CD4-positive, alpha-beta memory T cell (primary cell): ENCODE data around the gene TMEM254. TPM values are rescaled to one million over a fixed set of nuclear protein-coding genes. Genes with fewer than 3 reads are reported as not detected.
A peak's percentile ranks its signal among the peaks of the same experiment; 100 is the strongest.
"Not testable (repeated sequence)": the region's sequence is repeated elsewhere in the genome, so short reads cannot be mapped to it uniquely, and the experiment has no call there.

ENCODE experiments used
- CTCF ChIA-PET: fragments of 350-600 bp; sonication (Branson Sonifier 250); formaldehyde crosslinking; loops from one replicate; lab custom pipeline; 2021; ENCODE audit warnings: inconsistent platforms; ENCODE audit not compliant: partially characterized antibody; lab: Charles Lee
- POLR2A ChIA-PET: fragments of 350-600 bp; sonication (Branson Sonifier 250); formaldehyde crosslinking; loops from one replicate; lab custom pipeline; 2021; ENCODE audit not compliant: partially characterized antibody; lab: Charles Lee
- DNase-seq, 5 donors: peaks; one replicate each; pipeline versions ENCODE4 v3.0.0 to v3.0.0-alpha.2; 2020 to 2022; ENCODE audit warnings: mixed read lengths in 1 of 5
- H3K27ac ChIP-seq: one replicate; pipeline ENCODE4 v1.7.0; 2013; ENCODE audit warnings: low read depth, low read length
- H3K27me3 ChIP-seq: 2 replicates; pipeline ENCODE4 v1.7.0; 2013; ENCODE audit warnings: mild to moderate bottlenecking, low read length, moderate library complexity; ENCODE audit not compliant: insufficient read depth
- H3K36me3 ChIP-seq: 2 replicates; pipeline ENCODE4 v1.7.0; 2013; ENCODE audit warnings: mild to moderate bottlenecking, low read length, moderate library complexity; ENCODE audit not compliant: insufficient read depth
- H3K4me1 ChIP-seq: 2 replicates; pipeline ENCODE4 v1.7.0; 2013; ENCODE audit warnings: mild to moderate bottlenecking, low read length, moderate library complexity; ENCODE audit not compliant: insufficient read depth
- H3K4me3 ChIP-seq, 2 donors: one replicate each; pipeline ENCODE4 v1.7.0; 2013; ENCODE audit warnings: low read length in 2 of 2, mild to moderate bottlenecking in 1 of 2
- H3K9me3 ChIP-seq, 2 donors: one replicate each; pipeline ENCODE4 v1.7.0; 2013; ENCODE audit warnings: low read length in 2 of 2, control low read depth in 1 of 2; ENCODE audit not compliant: control insufficient read depth in 1 of 2
- H3K27ac Mint-ChIP-seq, 7 donors: one replicate each; pipeline ENCODE4 v1.8.0; 2020 to 2021; ENCODE audit warnings: mixed read lengths in 7 of 7, mild to moderate bottlenecking in 6 of 7, inconsistent platforms in 3 of 7, moderate library complexity in 3 of 7
- H3K27me3 Mint-ChIP-seq, 2 donors: one replicate each; pipeline ENCODE4 v1.8.0; 2020 to 2021; ENCODE audit warnings: mixed read lengths in 2 of 2
- H3K36me3 Mint-ChIP-seq, 2 donors: one replicate each; pipeline ENCODE4 v1.8.0; 2020 to 2021; ENCODE audit warnings: mixed read lengths in 2 of 2, inconsistent platforms in 1 of 2, mild to moderate bottlenecking in 1 of 2
- H3K4me1 Mint-ChIP-seq, 4 donors: one replicate each; pipeline ENCODE4 v1.8.0; 2020 to 2021; ENCODE audit warnings: mixed read lengths in 4 of 4, mild to moderate bottlenecking in 1 of 4
- H3K4me3 Mint-ChIP-seq, 8 donors: one replicate each; pipeline ENCODE4 v1.8.0; 2020 to 2021; ENCODE audit warnings: mixed read lengths in 8 of 8, mild to moderate bottlenecking in 7 of 8, moderate library complexity in 6 of 8, inconsistent platforms in 3 of 8
- H3K9me3 Mint-ChIP-seq, 8 donors: one replicate each; pipeline ENCODE4 v1.8.0; 2020 to 2021; ENCODE audit warnings: mixed read lengths in 8 of 8, mild to moderate bottlenecking in 5 of 8, inconsistent platforms in 3 of 8, moderate library complexity in 1 of 8
- intact Hi-C: fragments of 100-400 bp; cut with micrococcal nuclease; formaldehyde crosslinking; loops from one replicate; pipeline ENCODE4 v1.15.1; 2023
- polyA plus RNA-seq, 2 donors: library from polyadenylated mRNA; unstranded; fragments of 300-500 nt; fragmentation: Illumina TruSeq; gene quantifications; one replicate each; pipeline ENCODE4 v1.2.3, GENCODE V29; 2021
- total RNA-seq, 2 experiments: library from RNA; stranded (reverse); gene quantifications; one replicate each; pipeline ENCODE4 v1.2.3, GENCODE V29; 2021

The TMEM254 gene
- total and polyA plus RNA-seq, 4 experiments from 2014 or later: 14.2 to 49.4 (median 26.1) TPM

- H3K9me3 ChIP-seq, intact Hi-C loops, H3K9me3 Mint-ChIP-seq, H3K27me3 ChIP-seq, POLR2A ChIA-PET, H3K4me3 Mint-ChIP-seq, H3K4me1 Mint-ChIP-seq, CTCF ChIA-PET, H3K36me3 Mint-ChIP-seq, H3K4me1 ChIP-seq, H3K27ac ChIP-seq, H3K36me3 ChIP-seq, H3K27ac Mint-ChIP-seq, DNase-seq, H3K4me3 ChIP-seq, H3K27me3 Mint-ChIP-seq: not testable (repeated sequence)
These were observed 40.2 kb upstream of the TMEM254 start for GRCh38 chr10:80038226-80038625.

DNA sequence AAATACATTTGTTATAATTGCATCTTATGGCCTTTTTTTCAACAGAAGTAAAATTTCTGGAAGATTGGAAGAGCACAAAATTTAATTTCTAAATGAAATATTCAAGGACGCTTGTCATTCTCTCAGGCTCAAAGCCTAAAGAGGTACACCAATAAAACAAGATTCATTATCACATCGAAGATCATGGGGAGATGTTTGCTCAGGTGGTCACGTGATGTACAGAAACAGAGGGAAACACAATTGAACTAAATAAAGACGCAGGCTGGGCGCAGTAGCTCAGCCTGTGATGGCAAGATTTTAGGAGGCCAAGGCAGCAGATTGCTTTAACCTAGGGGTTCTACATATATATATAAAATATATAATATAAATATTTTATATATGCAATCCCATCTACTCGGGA is 37.3 kb upstream of the TMEM254 start:
- no peak for DNase-seq
- intact Hi-C loops: no loop called here
- Mint-ChIP-seq H3K27ac (no peak overlapping the region), H3K27me3 (peaks cover 0 to 2% of the 10 kb centered on the region in 2 donors), H3K4me3 (no peak overlapping the region), H3K4me1 (no peaks in the 10 kb centered on the region), H3K9me3 (no peaks in the 10 kb centered on the region), H3K36me3 (no peaks in the 10 kb centered on the region)
- Histone ChIP-seq H3K27me3 (no peaks in the 10 kb centered on the region), H3K36me3 (no peaks in the 10 kb centered on the region), H3K4me1 (no peaks in the 10 kb centered on the region), H3K27ac (no peak overlapping the region), H3K4me3 (no peak overlapping the region), H3K9me3 (no peaks in the 10 kb centered on the region)
- CTCF ChIA-PET: interaction anchor here (0.9 kb wide), 1 partner anchor 17 kb away, joined by 3 read pairs; no protein-coding TSS in a partner anchor
- POLR2A ChIA-PET: no interaction called here

DNA sequence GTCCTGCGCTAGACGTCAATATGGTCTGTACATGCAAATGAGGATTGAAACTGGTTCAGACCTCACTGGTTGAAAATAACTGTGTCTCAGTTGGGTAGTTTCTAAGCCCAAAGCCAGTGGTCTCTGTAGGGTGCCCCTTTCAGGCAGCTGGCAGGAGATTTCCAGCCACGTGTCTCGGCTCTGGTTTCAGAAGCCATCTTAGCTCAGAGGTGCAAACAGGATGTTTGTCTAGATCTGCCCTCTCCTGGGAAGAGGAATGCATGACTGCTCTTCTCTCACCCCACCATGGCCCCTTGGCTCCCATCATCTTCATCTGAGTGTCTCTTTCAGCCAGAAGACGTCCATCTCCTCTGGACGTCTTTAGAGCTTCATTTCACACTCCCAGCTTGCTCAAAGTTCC is 33.5 kb upstream of the TMEM254 start:
- POLR2A ChIA-PET, H3K9me3 Mint-ChIP-seq: not testable (repeated sequence)
- CTCF ChIA-PET: interaction anchor here (6.1 kb wide), 1 partner anchor 15 kb away, joined by 47 read pairs; no protein-coding TSS in a partner anchor

DNA sequence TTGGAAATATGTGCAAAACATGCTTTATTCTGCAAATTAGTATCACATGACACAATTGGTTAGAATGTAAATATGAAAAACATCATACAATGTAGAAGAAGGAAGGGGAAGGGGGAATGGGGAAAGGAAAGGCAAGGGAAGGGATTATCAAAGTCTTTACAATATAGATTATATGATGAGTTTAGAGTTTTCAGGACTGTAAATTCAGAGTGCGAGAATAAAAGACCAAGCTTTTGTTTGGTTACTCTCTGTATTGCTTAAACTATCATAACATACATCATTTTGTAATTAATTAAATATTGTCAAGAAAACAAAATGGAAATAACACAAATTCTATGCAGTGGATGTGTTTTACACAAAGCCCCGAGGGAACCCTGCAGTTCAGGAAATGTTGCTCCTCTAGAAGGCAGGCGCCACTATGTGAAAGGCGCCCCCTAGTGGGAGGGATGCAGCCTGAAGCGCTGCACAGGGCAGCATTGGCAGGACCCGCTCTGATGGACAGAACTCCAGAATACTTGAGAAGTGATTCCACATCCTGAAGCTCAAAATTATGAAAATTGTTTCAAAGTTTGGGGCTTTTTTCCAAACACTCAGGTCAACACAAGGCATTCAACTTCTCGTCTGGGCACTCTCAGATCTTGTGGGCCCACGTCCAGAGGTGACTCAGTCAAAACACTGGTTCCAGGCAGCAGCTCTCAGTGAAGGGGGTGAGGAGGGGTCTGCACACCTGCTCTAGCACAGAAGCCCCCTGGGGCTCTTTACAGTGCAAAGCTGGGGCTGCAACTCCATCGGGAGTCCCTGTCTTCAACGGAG is 31.6 kb upstream of the TMEM254 start:
- Histone ChIP-seq H3K9me3 (no peaks in the 10 kb centered on the region), H3K36me3 (no peaks in the 10 kb centered on the region), H3K4me1 (no peaks in the 10 kb centered on the region), H3K27me3 (no peaks in the 10 kb centered on the region), H3K27ac (no peak overlapping the region), H3K4me3 (no peak overlapping the region)
- Mint-ChIP-seq H3K27me3 (peaks cover 0 to 3% of the 10 kb centered on the region in 2 donors), H3K9me3 (no peaks in the 10 kb centered on the region), H3K4me1 (peaks cover 0 to 2% (median under 1%) of the 10 kb centered on the region in 4 donors), H3K4me3 (no peak overlapping the region), H3K27ac (no peak overlapping the region), H3K36me3 (no peaks in the 10 kb centered on the region)
- intact Hi-C loops: loop anchor here (5.0 kb wide), 1 partner anchor 270 kb away; no protein-coding TSS in a partner anchor
- ChIA-PET CTCF (interaction anchor here (0.7 to 6.1 kb wide), 12 partner anchors 10 to 509 kb away, joined by 3 to 47 read pairs (median 6); no protein-coding TSS in a partner anchor), POLR2A (no interaction called here)
- DNase-seq: peak; percentile 51 to 63 (median 55)

More for the DNA sequence above, 33.5 kb upstream of the TMEM254 start:
- intact Hi-C loops: loop anchor here (5.0 kb wide), 1 partner anchor 268 kb away; no protein-coding TSS in a partner anchor
- not testable (repeated sequence) for H3K4me3 Mint-ChIP-seq, H3K9me3 ChIP-seq, H3K36me3 Mint-ChIP-seq, H3K27me3 Mint-ChIP-seq, H3K4me1 ChIP-seq, H3K4me1 Mint-ChIP-seq, DNase-seq, H3K27ac Mint-ChIP-seq, H3K27ac ChIP-seq, H3K36me3 ChIP-seq, H3K27me3 ChIP-seq, H3K4me3 ChIP-seq

DNA sequence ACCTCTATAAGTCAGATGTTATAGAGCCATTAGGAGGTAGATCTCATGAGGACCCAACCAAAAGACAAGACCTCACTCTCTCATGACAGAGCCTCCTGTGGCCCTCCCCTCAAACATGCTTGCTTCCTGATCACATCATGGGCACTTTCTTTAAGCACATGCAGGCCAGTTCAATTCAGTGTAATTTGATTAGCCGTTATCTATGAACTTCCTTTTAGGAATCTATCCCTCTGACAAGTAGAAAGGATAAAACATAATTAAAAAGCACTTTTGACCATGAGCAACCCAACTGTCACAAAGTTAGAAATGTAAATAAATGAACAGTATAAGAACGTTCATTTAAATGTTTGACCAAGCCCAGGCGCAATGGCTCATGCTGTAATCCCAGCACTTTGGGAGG is 27.7 kb upstream of the TMEM254 start:
- no peaks in the 10 kb centered on the region for H3K9me3 ChIP-seq
- H3K4me1 ChIP-seq: no peaks in the 10 kb centered on the region
- DNase-seq: no peak
- CTCF ChIA-PET: no interaction called here
- H3K4me3 Mint-ChIP-seq: no peak overlapping the region
- H3K27ac ChIP-seq: no peak overlapping the region
- no peaks in the 10 kb centered on the region for H3K9me3 Mint-ChIP-seq
- no peak overlapping the region for H3K4me3 ChIP-seq
- H3K27me3 Mint-ChIP-seq: peaks cover 0 to 3% of the 10 kb centered on the region in 2 donors
- peaks cover 0 to 2% (median under 1%) of the 10 kb centered on the region in 4 donors for H3K4me1 Mint-ChIP-seq
- no peak overlapping the region for H3K27ac Mint-ChIP-seq
- no peaks in the 10 kb centered on the region for H3K36me3 Mint-ChIP-seq
- POLR2A ChIA-PET: no interaction called here
- no peaks in the 10 kb centered on the region for H3K27me3 ChIP-seq
- H3K36me3 ChIP-seq: no peaks in the 10 kb centered on the region
- intact Hi-C loops: no loop called here

- H3K36me3 Mint-ChIP-seq: no peaks in the 10 kb centered on the region
- no peak overlapping the region for H3K27ac Mint-ChIP-seq
- Histone ChIP-seq H3K36me3 (no peaks in the 10 kb centered on the region), H3K9me3 (no peaks in the 10 kb centered on the region), H3K4me1 (no peaks in the 10 kb centered on the region), H3K27ac (no peak overlapping the region), H3K4me3 (no peak overlapping the region), H3K27me3 (no peaks in the 10 kb centered on the region)
- H3K27me3 Mint-ChIP-seq: peaks cover 0 to 3% of the 10 kb centered on the region in 2 donors
- intact Hi-C loops: no loop called here
- ChIA-PET CTCF (no interaction called here), POLR2A (no interaction called here)
- H3K9me3 Mint-ChIP-seq: no peaks in the 10 kb centered on the region
- H3K4me1 Mint-ChIP-seq: no peaks in the 10 kb centered on the region
- H3K4me3 Mint-ChIP-seq: no peak overlapping the region
- no peak for DNase-seq
These were observed 26.5 kb upstream of the TMEM254 start for GRCh38 chr10:80051993-80052392.

DNA sequence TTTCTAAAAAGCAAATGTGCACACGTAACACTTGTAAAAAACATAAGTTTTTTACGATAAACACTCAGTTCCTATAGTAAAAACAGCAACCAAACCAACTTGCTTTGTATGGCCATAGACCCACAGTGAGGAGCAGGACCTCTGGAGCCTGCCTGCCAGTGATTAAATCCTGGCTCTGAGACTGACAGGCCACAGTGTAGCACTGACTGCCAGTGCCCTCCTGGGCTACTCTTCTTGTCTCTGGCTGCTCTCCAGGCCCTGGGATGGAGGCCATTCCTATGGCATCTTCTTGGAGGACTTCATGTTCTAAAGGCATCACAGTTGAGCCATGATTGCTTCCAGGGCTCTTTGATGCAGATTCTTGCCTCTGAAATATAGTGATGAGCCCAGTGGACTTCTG is 22.7 kb upstream of the TMEM254 start:
- ChIA-PET CTCF (interaction anchor here (1.1 to 1.4 kb wide), 2 partner anchors 8 to 11 kb away, joined by 4 to 7 read pairs; no protein-coding TSS in a partner anchor), POLR2A (no interaction called here)
- H3K4me1 Mint-ChIP-seq: peaks cover 0 to 10% (median 5%) of the 10 kb centered on the region in 4 donors
- DNase-seq: no peak
- no peak overlapping the region for H3K27ac ChIP-seq
- H3K4me3 ChIP-seq: no peak overlapping the region
- intact Hi-C loops: no loop called here
- H3K27me3 Mint-ChIP-seq: peaks cover 0 to under 1% of the 10 kb centered on the region in 2 donors
- peak overlapping the region in 1 of 7 donors; percentile 17 for H3K27ac Mint-ChIP-seq
- no peaks in the 10 kb centered on the region for H3K4me1 ChIP-seq
- H3K9me3 ChIP-seq: no peaks in the 10 kb centered on the region
- H3K9me3 Mint-ChIP-seq: no peaks in the 10 kb centered on the region
- no peaks in the 10 kb centered on the region for H3K27me3 ChIP-seq
- H3K36me3 Mint-ChIP-seq: no peaks in the 10 kb centered on the region
- H3K4me3 Mint-ChIP-seq: no peak overlapping the region
- no peaks in the 10 kb centered on the region for H3K36me3 ChIP-seq
